ENCODE data around the gene PARPBP.
"Not testable (repeated sequence)": the region's sequence is repeated elsewhere in the genome, so short reads cannot be mapped to it uniquely, and the experiment has no call there.

Gene PARPBP

GRCh38 chr12:102174117-102174516 lies 54.1 kb downstream of the PARPBP start:
- ATAC-seq (replicated peaks) (no peak), DNase-seq (no peak)
- Mint-ChIP-seq H3K27ac (no peak overlapping the region), H3K27me3 (no peaks in the 10 kb centered on the region), H3K36me3 (peaks cover 0 to 2% of the 10 kb centered on the region in 2 donors), H3K4me1 (no peaks in the 10 kb centered on the region), H3K9me3 (no peaks in the 10 kb centered on the region), H3K4me3 (no peak overlapping the region)

- no peaks in the 10 kb centered on the region for H3K9me3 Mint-ChIP-seq
- no peaks in the 10 kb centered on the region for H3K4me1 Mint-ChIP-seq
- H3K4me3 Mint-ChIP-seq: no peak overlapping the region
- DNase-seq (no peak), ATAC-seq (replicated peaks) (no peak)
- H3K27me3 Mint-ChIP-seq: no peaks in the 10 kb centered on the region
- H3K27ac Mint-ChIP-seq: no peak overlapping the region
- no peaks in the 10 kb centered on the region for H3K36me3 Mint-ChIP-seq
Observed at GRCh38 chr12:102174761-102175160, 54.8 kb downstream of the PARPBP start.

GRCh38 chr12:102182635-102183034 lies 62.7 kb downstream of the PARPBP start:
- Mint-ChIP-seq H3K4me3 (no peak overlapping the region), H3K9me3 (no peaks in the 10 kb centered on the region), H3K4me1 (peaks cover 0 to 4% of the 10 kb centered on the region in 2 donors), H3K36me3 (peaks cover 0 to 2% of the 10 kb centered on the region in 2 donors), H3K27me3 (no peaks in the 10 kb centered on the region), H3K27ac (no peak overlapping the region)
- ATAC-seq (replicated peaks): peak; percentile 36 to 67
- DNase-seq: no peak

DNA sequence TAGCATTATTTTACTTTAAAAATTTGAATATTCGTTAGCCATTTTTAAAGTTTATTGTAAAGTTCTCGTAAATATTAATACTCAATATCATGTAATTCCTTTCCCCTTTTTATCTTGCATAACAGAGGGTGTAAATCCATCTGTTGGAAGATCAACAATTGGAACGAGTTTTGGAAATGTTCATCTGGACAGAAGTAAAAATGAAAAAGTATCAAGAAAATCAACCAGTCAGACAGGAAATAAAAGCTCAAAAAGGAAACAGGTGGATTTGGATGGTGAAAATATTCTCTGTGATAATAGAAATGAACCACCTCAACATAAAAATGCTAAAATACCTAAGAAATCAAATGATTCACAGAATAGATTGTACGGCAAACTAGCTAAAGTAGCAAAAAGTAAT lies 75.8 kb downstream of the PARPBP start:
- DNase-seq (no peak), ATAC-seq (replicated peaks) (no peak)
- Mint-ChIP-seq H3K36me3 (no peaks in the 10 kb centered on the region), H3K4me3 (no peak overlapping the region), H3K9me3 (no peaks in the 10 kb centered on the region), H3K27ac (no peak overlapping the region), H3K27me3 (no peaks in the 10 kb centered on the region), H3K4me1 (peaks cover 0 to under 1% of the 10 kb centered on the region in 2 donors)

DNA sequence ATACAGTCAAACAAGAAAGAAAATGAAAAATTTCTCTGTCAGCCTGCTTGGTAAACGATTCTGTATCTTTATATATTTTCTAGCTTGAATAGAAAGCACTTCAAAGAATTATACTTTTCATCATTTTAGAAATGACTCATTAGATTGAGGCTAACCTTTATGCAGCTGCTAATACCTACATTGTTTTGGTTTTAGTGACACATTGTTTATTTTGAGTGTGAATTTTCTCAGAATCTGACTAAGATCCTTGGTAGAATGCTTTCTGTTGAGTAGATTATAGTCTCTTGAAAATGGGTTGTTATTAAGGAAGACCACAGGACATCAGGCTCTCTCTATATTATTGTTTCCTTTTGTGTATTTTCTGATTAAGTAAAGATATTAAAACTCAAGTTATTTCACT lies 77.8 kb downstream of the PARPBP start, which contains the start of gene PMCH:
Gene PMCH, minus strand, starts transcription at position 45 of the 400 bp plus-strand sequence. CDS start 63 bp downstream, outside the sequence.
- peaks cover 0 to 2% of the 10 kb centered on the region in 2 donors for H3K9me3 Mint-ChIP-seq
- no peaks in the 10 kb centered on the region for H3K27me3 Mint-ChIP-seq
- H3K27ac Mint-ChIP-seq: no peak within 1 kb of the TSS
- peak; percentile 69 to 83 for ATAC-seq (replicated peaks)
- H3K4me1 Mint-ChIP-seq: peaks cover 0 to 9% of the 10 kb centered on the region in 2 donors
- H3K4me3 Mint-ChIP-seq: no peak within 1 kb of the TSS
- no peak for DNase-seq
- no peaks in the 10 kb centered on the region for H3K36me3 Mint-ChIP-seq

- Mint-ChIP-seq H3K4me1 (peaks cover 0 to 9% of the 10 kb centered on the region in 2 donors), H3K9me3 (peaks cover 0 to 3% of the 10 kb centered on the region in 2 donors), H3K27ac (no peak overlapping the region), H3K36me3 (peaks cover 4 to 8% of the 10 kb centered on the region in 2 donors), H3K4me3 (no peak overlapping the region), H3K27me3 (no peaks in the 10 kb centered on the region)
- ATAC-seq (replicated peaks) (peak; percentile 70 to 80), DNase-seq (no peak)
Observed at GRCh38 chr12:102201436-102202061, 81.6 kb downstream of the PARPBP start.

GRCh38 chr12:102202556-102202955 lies 82.6 kb downstream of the PARPBP start:
- H3K4me1 Mint-ChIP-seq: peaks cover 0 to 9% of the 10 kb centered on the region in 2 donors
- H3K4me3 Mint-ChIP-seq: no peak overlapping the region
- no peak overlapping the region for H3K27ac Mint-ChIP-seq
- peaks cover 4 to 8% of the 10 kb centered on the region in 2 donors for H3K36me3 Mint-ChIP-seq
- H3K9me3 Mint-ChIP-seq: peaks cover 0 to 3% of the 10 kb centered on the region in 2 donors
- DNase-seq (no peak), ATAC-seq (replicated peaks) (no peak)
- no peaks in the 10 kb centered on the region for H3K27me3 Mint-ChIP-seq

DNA sequence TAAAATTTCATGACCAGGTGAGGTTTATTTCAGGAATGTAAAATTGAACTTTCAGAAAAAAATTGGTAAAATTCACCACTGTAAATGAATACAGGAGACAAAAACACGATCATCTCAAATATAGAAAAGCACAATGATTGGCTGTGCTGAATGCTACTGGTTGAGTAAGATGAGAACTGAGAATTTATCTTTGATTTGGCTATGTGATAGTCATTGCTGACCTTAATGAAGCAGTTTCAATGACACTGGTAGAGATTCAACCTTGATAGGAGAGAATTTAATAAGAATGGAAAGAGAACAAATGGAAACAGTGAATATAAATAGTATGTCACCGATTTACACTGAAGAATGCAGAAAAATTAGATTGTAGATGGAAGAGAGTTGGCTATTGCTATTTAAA lies 84.0 kb downstream of the PARPBP start:
- DNase-seq: no peak
- no peaks in the 10 kb centered on the region for H3K27me3 Mint-ChIP-seq
- H3K4me3 Mint-ChIP-seq: no peak overlapping the region
- peaks cover 12 to 15% of the 10 kb centered on the region in 2 donors for H3K36me3 Mint-ChIP-seq
- peaks cover 0 to 9% of the 10 kb centered on the region in 2 donors for H3K4me1 Mint-ChIP-seq
- H3K27ac Mint-ChIP-seq: no peak overlapping the region
- no peak for ATAC-seq (replicated peaks)
- peaks cover 4 to 8% of the 10 kb centered on the region in 2 donors for H3K9me3 Mint-ChIP-seq

- Mint-ChIP-seq H3K4me1 (no peaks in the 10 kb centered on the region), H3K9me3 (no peaks in the 10 kb centered on the region), H3K27me3 (no peaks in the 10 kb centered on the region), H3K4me3 (no peak overlapping the region), H3K27ac (no peak overlapping the region), H3K36me3 (no peaks in the 10 kb centered on the region)
- no peak for DNase-seq
- no peak for ATAC-seq (replicated peaks)
Observed at GRCh38 chr12:102215992-102216691, 96.2 kb downstream of the PARPBP start.

GRCh38 chr12:102220736-102221135 lies 100.8 kb downstream of the PARPBP start:
- Mint-ChIP-seq H3K9me3 (peaks cover 0 to 2% of the 10 kb centered on the region in 2 donors), H3K4me1 (no peaks in the 10 kb centered on the region), H3K4me3 (no peak overlapping the region), H3K27me3 (no peaks in the 10 kb centered on the region), H3K27ac (no peak overlapping the region), H3K36me3 (no peaks in the 10 kb centered on the region)
- no peak for DNase-seq
- no peak for ATAC-seq (replicated peaks)

DNA sequence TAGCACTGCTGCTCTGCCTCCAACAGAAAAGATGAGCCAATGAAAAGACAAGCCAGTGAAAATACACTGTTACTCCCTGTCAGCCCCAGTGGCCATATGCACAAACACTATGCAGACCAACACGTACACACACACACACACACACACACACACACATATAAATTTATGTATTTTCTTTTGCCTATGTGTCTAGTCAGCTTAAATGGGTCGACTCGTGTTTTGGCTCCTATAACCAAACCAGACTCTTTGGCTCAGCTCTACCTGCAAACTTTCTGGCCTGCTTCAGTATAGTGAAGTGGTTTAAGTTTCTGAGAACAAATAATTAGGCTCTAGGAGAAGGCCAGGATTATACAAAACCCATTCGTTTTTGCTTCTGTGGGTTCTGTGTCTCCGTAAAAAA lies 108.0 kb downstream of the PARPBP start:
- H3K4me3 Mint-ChIP-seq: no peak overlapping the region
- DNase-seq (no peak), ATAC-seq (replicated peaks) (no peak)
- H3K36me3 Mint-ChIP-seq: no peaks in the 10 kb centered on the region
- H3K4me1 Mint-ChIP-seq: no peaks in the 10 kb centered on the region
- no peak overlapping the region for H3K27ac Mint-ChIP-seq
- H3K27me3 Mint-ChIP-seq: peaks cover 7 to 9% of the 10 kb centered on the region in 2 donors
- H3K9me3 Mint-ChIP-seq: peaks cover 0 to 2% of the 10 kb centered on the region in 2 donors

DNA sequence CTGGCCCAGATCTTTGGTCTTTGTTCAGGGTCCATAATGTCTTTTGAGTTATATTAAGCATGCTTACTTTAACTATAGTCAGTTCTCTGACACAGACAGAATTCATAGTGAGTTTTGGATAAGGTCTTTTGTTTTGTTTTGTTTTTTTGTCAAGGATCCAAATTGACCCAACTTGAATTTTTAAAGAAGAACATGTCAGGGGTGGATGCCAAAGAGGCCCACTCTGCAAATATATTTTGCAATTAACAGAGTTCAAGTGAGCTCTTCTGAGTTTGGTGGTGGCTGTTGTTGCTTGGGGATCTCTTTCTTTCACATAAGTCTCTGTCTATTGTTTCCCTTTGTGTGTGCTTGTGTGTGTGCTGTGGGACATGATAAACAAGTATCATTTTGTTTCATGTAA lies 112.1 kb downstream of the PARPBP start:
- H3K4me3 Mint-ChIP-seq: no peak overlapping the region
- no peaks in the 10 kb centered on the region for H3K36me3 Mint-ChIP-seq
- H3K27ac Mint-ChIP-seq: no peak overlapping the region

GRCh38 chr12:102232446-102232845 lies 112.5 kb downstream of the PARPBP start:
- H3K27me3 Mint-ChIP-seq: peaks cover 13 to 17% of the 10 kb centered on the region in 2 donors
- H3K36me3 Mint-ChIP-seq: no peaks in the 10 kb centered on the region
- peaks cover 0 to 1% of the 10 kb centered on the region in 2 donors for H3K9me3 Mint-ChIP-seq
- no peak for DNase-seq
- no peaks in the 10 kb centered on the region for H3K4me1 Mint-ChIP-seq
- no peak overlapping the region for H3K4me3 Mint-ChIP-seq
- ATAC-seq (replicated peaks): no peak
- H3K27ac Mint-ChIP-seq: no peak overlapping the region

More for the DNA sequence above, 112.1 kb downstream of the PARPBP start:
- H3K27me3 Mint-ChIP-seq: peaks cover 11 to 15% of the 10 kb centered on the region in 2 donors
- no peak for DNase-seq
- H3K4me1 Mint-ChIP-seq: no peaks in the 10 kb centered on the region
- no peak for ATAC-seq (replicated peaks)
- H3K9me3 Mint-ChIP-seq: no peaks in the 10 kb centered on the region

DNA sequence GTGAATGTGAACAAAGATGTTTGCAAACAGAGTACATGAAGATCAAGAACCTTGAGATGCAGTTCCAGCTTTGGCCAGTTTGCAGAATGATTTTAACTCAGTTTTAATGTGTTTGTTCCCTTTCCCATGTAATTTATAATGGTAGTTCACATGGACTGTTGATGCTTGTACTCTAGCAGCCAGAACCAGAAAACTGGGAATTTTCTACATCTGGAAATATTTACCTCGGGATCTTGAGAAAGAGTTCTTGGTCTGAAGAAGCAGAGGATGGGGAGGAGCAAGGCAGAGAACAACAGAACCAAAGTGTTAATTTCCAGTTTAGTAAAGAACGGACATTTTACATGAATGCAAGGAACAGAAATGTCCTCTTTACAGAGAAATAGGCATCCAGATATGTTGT lies 114.6 kb downstream of the PARPBP start:
- Mint-ChIP-seq H3K27ac (no peak overlapping the region), H3K27me3 (peaks cover 19 to 30% of the 10 kb centered on the region in 2 donors), H3K9me3 (peaks cover 0 to 5% of the 10 kb centered on the region in 2 donors), H3K4me3 (no peak overlapping the region), H3K36me3 (no peaks in the 10 kb centered on the region), H3K4me1 (no peaks in the 10 kb centered on the region)
- DNase-seq: no peak
- ATAC-seq (replicated peaks): no peak

GRCh38 chr12:102240859-102241258 lies 120.9 kb downstream of the PARPBP start:
- H3K36me3 Mint-ChIP-seq; ATAC-seq (replicated peaks); H3K27ac Mint-ChIP-seq; DNase-seq; H3K4me1 Mint-ChIP-seq; H3K4me3 Mint-ChIP-seq: not testable (repeated sequence)
- H3K27me3 Mint-ChIP-seq: peaks cover 12 to 24% of the 10 kb centered on the region in 2 donors
- peaks cover 11 to 12% of the 10 kb centered on the region in 2 donors for H3K9me3 Mint-ChIP-seq
